Measurements from ENCODE around the gene NT5C2. TPM values are rescaled to one million over a fixed set of nuclear protein-coding genes. Genes with fewer than 3 reads are reported as not detected.
"Not testable (repeated sequence)": the region's sequence is repeated elsewhere in the genome, so short reads cannot be mapped to it uniquely, and the experiment has no call there.

The NT5C2 gene
- polyA plus RNA-seq, 6 donors from 2014 or later = 49.2 to 68.2 (median 61.9) TPM

DNA sequence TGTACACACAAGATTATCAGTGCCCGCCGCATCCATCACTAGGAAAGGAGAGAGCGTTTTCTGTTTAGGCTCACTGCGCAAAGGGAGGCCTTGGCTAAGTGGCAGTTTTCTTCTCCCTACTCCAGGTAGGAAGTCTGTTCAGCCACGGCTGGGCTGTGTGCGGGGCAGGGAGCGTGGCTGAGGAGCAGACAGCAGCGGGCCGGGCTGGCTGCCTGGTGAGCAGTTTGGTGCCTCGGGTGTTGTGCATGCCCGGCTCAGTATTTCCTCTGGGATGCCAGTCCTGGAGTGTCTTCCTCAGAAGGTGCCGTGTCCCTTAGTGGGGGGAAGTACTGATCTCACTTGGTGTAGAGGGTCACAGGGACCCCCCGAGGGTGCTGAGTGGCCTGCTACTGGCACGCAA is 114.4 kb downstream of the NT5C2 start:
- Mint-ChIP-seq H3K27me3 (no peaks in the 10 kb centered on the region), H3K27ac (no peak overlapping the region)

GRCh38 chr10:103078309-103078615 is 114.8 kb downstream of the NT5C2 start:
- DNase-seq (no peak), ATAC-seq (ENCODE audit: low read depth in 2 of 2) (no peak)
- Mint-ChIP-seq H3K27ac (no peak overlapping the region), H3K4me1 (no peaks in the 10 kb centered on the region), H3K9me3 (no peaks in the 10 kb centered on the region), H3K27me3 (no peaks in the 10 kb centered on the region), H3K4me3 (no peak overlapping the region), H3K36me3 (peaks cover 21 to 26% of the 10 kb centered on the region in 2 donors)

More for the DNA sequence above, 114.4 kb downstream of the NT5C2 start:
- ATAC-seq (ENCODE audit: low read depth in 2 of 2) (no peak), DNase-seq (no peak)
- H3K4me3 Mint-ChIP-seq = no peak overlapping the region
- H3K9me3 Mint-ChIP-seq = no peaks in the 10 kb centered on the region
- H3K36me3 Mint-ChIP-seq = peaks cover 21 to 26% of the 10 kb centered on the region in 2 donors
- no peaks in the 10 kb centered on the region for H3K4me1 Mint-ChIP-seq

- no peaks in the 10 kb centered on the region for H3K4me1 Mint-ChIP-seq
- DNase-seq (no peak), ATAC-seq (ENCODE audit: low read depth in 2 of 2) (no peak)
- H3K27ac Mint-ChIP-seq = peak overlapping the region in 3 of 6 donors; percentile 19 to 78 (median 44)
- H3K9me3 Mint-ChIP-seq = no peaks in the 10 kb centered on the region
- H3K36me3 Mint-ChIP-seq = peaks cover 21 to 26% of the 10 kb centered on the region in 2 donors
- H3K27me3 Mint-ChIP-seq = no peaks in the 10 kb centered on the region
- no peak overlapping the region for H3K4me3 Mint-ChIP-seq
These were observed 115.4 kb downstream of the NT5C2 start for GRCh38 chr10:103077491-103078308.

GRCh38 chr10:103077020-103077419 is 116.1 kb downstream of the NT5C2 start:
- no peak for DNase-seq
- Mint-ChIP-seq H3K4me3 (no peak overlapping the region), H3K36me3 (peaks cover 21 to 26% of the 10 kb centered on the region in 2 donors), H3K27me3 (no peaks in the 10 kb centered on the region), H3K27ac (no peak overlapping the region), H3K9me3 (no peaks in the 10 kb centered on the region), H3K4me1 (no peaks in the 10 kb centered on the region)
- no peak for ATAC-seq (ENCODE audit: low read depth in 2 of 2)

GRCh38 chr10:103072891-103073290 is 120.2 kb downstream of the NT5C2 start:
- Mint-ChIP-seq H3K36me3 (peaks cover 17% of the 10 kb centered on the region in 2 donors), H3K9me3 (no peaks in the 10 kb centered on the region), H3K27me3 (no peaks in the 10 kb centered on the region), H3K4me1 (peaks cover 26 to 30% (median 29%) of the 10 kb centered on the region in 3 donors), H3K4me3 (no peak overlapping the region), H3K27ac (no peak overlapping the region)
- no peak for ATAC-seq (ENCODE audit: low read depth in 2 of 2)
- no peak for DNase-seq

DNA sequence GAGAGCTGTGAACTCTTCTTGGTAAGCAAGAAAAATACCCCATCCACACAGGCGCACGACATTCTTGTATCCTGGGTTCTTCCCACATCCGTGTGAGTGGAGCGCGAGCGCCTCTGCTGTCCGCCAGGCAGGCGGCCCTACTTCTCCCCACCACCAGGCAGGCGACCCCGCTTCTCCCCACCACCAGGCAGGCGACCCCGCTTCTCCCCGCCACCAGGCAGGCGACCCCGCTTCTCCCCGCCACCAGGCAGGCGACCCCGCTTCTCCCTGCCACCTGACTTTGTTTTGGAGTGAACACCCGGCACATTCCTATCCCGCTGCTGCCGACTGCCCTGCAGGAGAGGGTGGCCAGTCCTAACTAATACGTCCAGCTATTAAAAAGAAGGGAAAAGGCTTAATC is 120.8 kb downstream of the NT5C2 start:
- Mint-ChIP-seq H3K9me3 (no peaks in the 10 kb centered on the region), H3K27me3 (no peaks in the 10 kb centered on the region), H3K27ac (no peak overlapping the region), H3K4me3 (no peak overlapping the region), H3K4me1 (peaks cover 31 to 34% (median 34%) of the 10 kb centered on the region in 3 donors), H3K36me3 (peaks cover 10 to 11% of the 10 kb centered on the region in 2 donors)
- ATAC-seq (ENCODE audit: low read depth in 2 of 2) (no peak), DNase-seq (no peak)

GRCh38 chr10:103069453-103070331 is 123.4 kb downstream of the NT5C2 start:
- H3K36me3 Mint-ChIP-seq = no peaks in the 10 kb centered on the region
- DNase-seq = peak; percentile 63
- ATAC-seq (ENCODE audit: low read depth in 2 of 2) = peak; percentile 74 to 78
- no peaks in the 10 kb centered on the region for H3K27me3 Mint-ChIP-seq
- peak overlapping the region; percentile 83 to 92 (median 87) for H3K27ac Mint-ChIP-seq
- H3K9me3 Mint-ChIP-seq = no peaks in the 10 kb centered on the region
- peak overlapping the region in 7 of 8 donors; percentile 44 to 80 (median 71) for H3K4me3 Mint-ChIP-seq
- peaks cover 32 to 40% (median 34%) of the 10 kb centered on the region in 3 donors for H3K4me1 Mint-ChIP-seq

- no peak for ATAC-seq (ENCODE audit: low read depth in 2 of 2)
- no peaks in the 10 kb centered on the region for H3K9me3 Mint-ChIP-seq
- peaks cover 32 to 40% (median 34%) of the 10 kb centered on the region in 3 donors for H3K4me1 Mint-ChIP-seq
- DNase-seq = no peak
- H3K27me3 Mint-ChIP-seq = no peaks in the 10 kb centered on the region
- H3K4me3 Mint-ChIP-seq = no peak overlapping the region
- H3K36me3 Mint-ChIP-seq = no peaks in the 10 kb centered on the region
- H3K27ac Mint-ChIP-seq = peak overlapping the region in 1 of 6 donors; percentile 82
These were observed 125.1 kb downstream of the NT5C2 start for GRCh38 chr10:103067956-103068355.

- H3K9me3 Mint-ChIP-seq = no peaks in the 10 kb centered on the region
These were observed 125.6 kb downstream of the NT5C2 start for GRCh38 chr10:103067484-103067883.

GRCh38 chr10:103067099-103067477 is 126.0 kb downstream of the NT5C2 start:
- not testable (repeated sequence) for H3K36me3 Mint-ChIP-seq; H3K9me3 Mint-ChIP-seq; H3K4me3 Mint-ChIP-seq; H3K27me3 Mint-ChIP-seq; DNase-seq; ATAC-seq (ENCODE audit: low read depth in 2 of 2)
- Mint-ChIP-seq H3K4me1 (peaks cover 32 to 40% (median 34%) of the 10 kb centered on the region in 3 donors), H3K27ac (peak overlapping the region in 1 of 6 donors; percentile 2)

More at GRCh38 chr10:103067484-103067883, 125.6 kb downstream of the NT5C2 start:
- no peaks in the 10 kb centered on the region for H3K27me3 Mint-ChIP-seq
- H3K36me3 Mint-ChIP-seq = no peaks in the 10 kb centered on the region
- DNase-seq = no peak
- H3K27ac Mint-ChIP-seq = peak overlapping the region in 1 of 6 donors; percentile 34
- no peak overlapping the region for H3K4me3 Mint-ChIP-seq
- peaks cover 32 to 40% (median 34%) of the 10 kb centered on the region in 3 donors for H3K4me1 Mint-ChIP-seq
- no peak for ATAC-seq (ENCODE audit: low read depth in 2 of 2)

DNA sequence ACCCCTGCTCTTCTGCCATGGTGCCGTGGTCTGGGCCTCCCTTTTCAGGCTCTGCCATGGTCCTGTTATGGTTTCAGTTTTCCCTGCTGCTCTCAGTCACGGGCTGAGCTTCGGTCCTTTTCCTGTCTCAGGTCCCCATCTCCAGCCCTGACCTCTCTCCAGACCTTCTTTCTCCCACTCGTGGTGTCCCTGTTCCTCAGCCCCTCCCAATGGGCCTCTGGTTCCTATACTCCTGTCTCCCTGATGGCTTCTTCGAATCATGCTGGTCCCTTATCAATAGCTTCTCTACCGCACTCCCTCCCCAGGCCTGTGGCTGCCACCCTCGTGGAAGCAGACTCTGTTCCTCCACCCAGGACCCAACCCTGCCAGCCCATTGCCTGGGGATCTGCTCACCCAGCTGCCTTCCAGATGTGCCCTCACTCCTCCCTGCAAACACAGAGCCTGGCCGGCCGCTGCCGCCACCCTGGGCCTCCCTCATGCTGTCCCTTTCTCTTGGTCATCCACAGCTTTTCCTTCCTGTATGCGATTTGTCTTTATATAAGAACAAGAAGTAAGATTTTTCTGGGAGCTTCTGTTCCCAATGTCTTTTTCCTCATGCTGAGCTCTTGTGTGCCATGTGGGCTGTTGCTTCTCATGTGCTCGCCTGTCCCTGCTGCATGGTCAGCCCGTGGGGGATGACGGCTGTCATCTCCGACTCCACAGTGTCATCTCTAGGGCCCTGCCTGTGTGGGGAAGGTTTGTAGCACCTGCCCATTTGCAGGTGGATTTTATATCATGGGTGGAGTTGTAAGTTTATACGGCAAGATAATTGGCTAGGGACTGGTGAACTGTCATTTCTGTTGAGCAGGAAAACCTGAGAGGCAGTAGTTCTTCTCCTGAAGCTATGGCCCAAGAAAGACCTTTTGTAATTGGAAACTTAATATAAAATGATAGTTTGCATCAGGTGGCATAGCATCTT is 126.7 kb downstream of the NT5C2 start:
- H3K4me3 Mint-ChIP-seq = peak overlapping the region in 1 of 8 donors; percentile 15
- no peaks in the 10 kb centered on the region for H3K36me3 Mint-ChIP-seq
- ATAC-seq (ENCODE audit: low read depth in 2 of 2) (no peak), DNase-seq (no peak)
- peak overlapping the region in 2 of 6 donors; percentile 59 to 90 for H3K27ac Mint-ChIP-seq
- H3K9me3 Mint-ChIP-seq = no peaks in the 10 kb centered on the region
- no peaks in the 10 kb centered on the region for H3K27me3 Mint-ChIP-seq
- H3K4me1 Mint-ChIP-seq = peaks cover 29 to 40% (median 32%) of the 10 kb centered on the region in 3 donors

- Mint-ChIP-seq H3K4me3 (no peak overlapping the region), H3K9me3 (no peaks in the 10 kb centered on the region), H3K27ac (no peak overlapping the region), H3K27me3 (no peaks in the 10 kb centered on the region), H3K36me3 (no peaks in the 10 kb centered on the region), H3K4me1 (peaks cover 16 to 26% (median 20%) of the 10 kb centered on the region in 3 donors)
- DNase-seq = no peak
- ATAC-seq (ENCODE audit: low read depth in 2 of 2) = no peak
These were observed 128.1 kb downstream of the NT5C2 start for GRCh38 chr10:103064956-103065355.

Measured in naive B cell (primary cell).